Measurements from ENCODE around the gene RSBN1L.

The RSBN1L gene

GRCh38 chr7:77658928-77659327, 37.3 kb upstream of the RSBN1L start:
- Histone ChIP-seq H3K9me3 (ENCODE audit: control insufficient read depth in 2 of 2, low read length in 2 of 2) (no peaks in the 10 kb centered on the region), H3K27ac (ENCODE audit: low read depth in 2 of 2, low read length in 2 of 2) (no peak overlapping the region), H3K27me3 (ENCODE audit: control insufficient read depth in 2 of 2, insufficient read depth in 2 of 2, low read length in 2 of 2) (no peaks in the 10 kb centered on the region), H3K36me3 (ENCODE audit: control insufficient read depth in 2 of 2, insufficient read depth in 2 of 2, low read length in 2 of 2) (peaks cover 0 to 3% of the 10 kb centered on the region in 2 donors), H3K9ac (ENCODE audit: low read depth in 1 of 2, low read length in 2 of 2) (no peak overlapping the region), H3K4me1 (ENCODE audit: control insufficient read depth in 2 of 2, insufficient read depth in 2 of 2, low read length in 2 of 2) (peaks cover 11 to 17% of the 10 kb centered on the region in 2 donors), H3K4me3 (ENCODE audit: low read length in 2 of 2) (no peak overlapping the region)

GRCh38 chr7:77661816-77662215, 34.4 kb upstream of the RSBN1L start:
- Histone ChIP-seq H3K9ac (ENCODE audit: low read depth in 1 of 2, low read length in 2 of 2) (no peak overlapping the region), H3K36me3 (ENCODE audit: control insufficient read depth in 2 of 2, insufficient read depth in 2 of 2, low read length in 2 of 2) (peaks cover 0 to 3% of the 10 kb centered on the region in 2 donors), H3K27ac (ENCODE audit: low read depth in 2 of 2, low read length in 2 of 2) (no peak overlapping the region), H3K4me3 (ENCODE audit: low read length in 2 of 2) (no peak overlapping the region), H3K4me1 (ENCODE audit: control insufficient read depth in 2 of 2, insufficient read depth in 2 of 2, low read length in 2 of 2) (peaks cover 6 to 8% of the 10 kb centered on the region in 2 donors), H3K9me3 (ENCODE audit: control insufficient read depth in 2 of 2, low read length in 2 of 2) (no peaks in the 10 kb centered on the region), H3K27me3 (ENCODE audit: control insufficient read depth in 2 of 2, insufficient read depth in 2 of 2, low read length in 2 of 2) (no peaks in the 10 kb centered on the region)

GRCh38 chr7:77662869-77663268, 33.4 kb upstream of the RSBN1L start:
- Histone ChIP-seq H3K9me3 (ENCODE audit: control insufficient read depth in 2 of 2, low read length in 2 of 2) (no peaks in the 10 kb centered on the region), H3K4me3 (ENCODE audit: low read length in 2 of 2) (no peak overlapping the region), H3K27me3 (ENCODE audit: control insufficient read depth in 2 of 2, insufficient read depth in 2 of 2, low read length in 2 of 2) (no peaks in the 10 kb centered on the region), H3K9ac (ENCODE audit: low read depth in 1 of 2, low read length in 2 of 2) (no peak overlapping the region), H3K4me1 (ENCODE audit: control insufficient read depth in 2 of 2, insufficient read depth in 2 of 2, low read length in 2 of 2) (peaks cover 8 to 12% of the 10 kb centered on the region in 2 donors), H3K27ac (ENCODE audit: low read depth in 2 of 2, low read length in 2 of 2) (no peak overlapping the region), H3K36me3 (ENCODE audit: control insufficient read depth in 2 of 2, insufficient read depth in 2 of 2, low read length in 2 of 2) (peaks cover 0 to 3% of the 10 kb centered on the region in 2 donors)

GRCh38 chr7:77664715-77665114, 31.5 kb upstream of the RSBN1L start:
- peaks cover 15 to 23% of the 10 kb centered on the region in 2 donors for H3K4me1 ChIP-seq (ENCODE audit: control insufficient read depth in 2 of 2, insufficient read depth in 2 of 2, low read length in 2 of 2)
- H3K27me3 ChIP-seq (ENCODE audit: control insufficient read depth in 2 of 2, insufficient read depth in 2 of 2, low read length in 2 of 2) = no peaks in the 10 kb centered on the region

GRCh38 chr7:77665161-77665560, 31.1 kb upstream of the RSBN1L start:
- no peaks in the 10 kb centered on the region for H3K27me3 ChIP-seq (ENCODE audit: control insufficient read depth in 2 of 2, insufficient read depth in 2 of 2, low read length in 2 of 2)
- no peaks in the 10 kb centered on the region for H3K36me3 ChIP-seq (ENCODE audit: control insufficient read depth in 2 of 2, insufficient read depth in 2 of 2, low read length in 2 of 2)
- peaks cover 15 to 27% of the 10 kb centered on the region in 2 donors for H3K4me1 ChIP-seq (ENCODE audit: control insufficient read depth in 2 of 2, insufficient read depth in 2 of 2, low read length in 2 of 2)
- H3K9me3 ChIP-seq (ENCODE audit: control insufficient read depth in 2 of 2, low read length in 2 of 2) = no peaks in the 10 kb centered on the region
- H3K4me3 ChIP-seq (ENCODE audit: low read length in 2 of 2) = no peak overlapping the region
- peak overlapping the region in 1 of 2 donors; percentile 28 for H3K9ac ChIP-seq (ENCODE audit: low read depth in 1 of 2, low read length in 2 of 2)
- H3K27ac ChIP-seq (ENCODE audit: low read depth in 2 of 2, low read length in 2 of 2) = no peak overlapping the region

More at GRCh38 chr7:77664715-77665114, 31.5 kb upstream of the RSBN1L start:
- H3K9ac ChIP-seq (ENCODE audit: low read depth in 1 of 2, low read length in 2 of 2) = peak overlapping the region in 1 of 2 donors; percentile 28
- H3K4me3 ChIP-seq (ENCODE audit: low read length in 2 of 2) = no peak overlapping the region
- H3K9me3 ChIP-seq (ENCODE audit: control insufficient read depth in 2 of 2, low read length in 2 of 2) = no peaks in the 10 kb centered on the region
- H3K27ac ChIP-seq (ENCODE audit: low read depth in 2 of 2, low read length in 2 of 2) = no peak overlapping the region
- no peaks in the 10 kb centered on the region for H3K36me3 ChIP-seq (ENCODE audit: control insufficient read depth in 2 of 2, insufficient read depth in 2 of 2, low read length in 2 of 2)

GRCh38 chr7:77667459-77668086, 28.7 kb upstream of the RSBN1L start:
- Histone ChIP-seq H3K36me3 (ENCODE audit: control insufficient read depth in 2 of 2, insufficient read depth in 2 of 2, low read length in 2 of 2) (no peaks in the 10 kb centered on the region), H3K27me3 (ENCODE audit: control insufficient read depth in 2 of 2, insufficient read depth in 2 of 2, low read length in 2 of 2) (no peaks in the 10 kb centered on the region)

GRCh38 chr7:77674878-77675277, 21.4 kb upstream of the RSBN1L start:
- Histone ChIP-seq H3K27me3 (ENCODE audit: control insufficient read depth in 2 of 2, insufficient read depth in 2 of 2, low read length in 2 of 2) (no peaks in the 10 kb centered on the region), H3K4me3 (ENCODE audit: low read length in 2 of 2) (no peak overlapping the region), H3K27ac (ENCODE audit: low read depth in 2 of 2, low read length in 2 of 2) (peak overlapping the region in 1 of 2 donors; percentile 27), H3K9me3 (ENCODE audit: control insufficient read depth in 2 of 2, low read length in 2 of 2) (no peaks in the 10 kb centered on the region), H3K9ac (ENCODE audit: low read depth in 1 of 2, low read length in 2 of 2) (no peak overlapping the region), H3K36me3 (ENCODE audit: control insufficient read depth in 2 of 2, insufficient read depth in 2 of 2, low read length in 2 of 2) (no peaks in the 10 kb centered on the region), H3K4me1 (ENCODE audit: control insufficient read depth in 2 of 2, insufficient read depth in 2 of 2, low read length in 2 of 2) (peaks cover 7 to 13% of the 10 kb centered on the region in 2 donors)

More at GRCh38 chr7:77667459-77668086, 28.7 kb upstream of the RSBN1L start:
- Histone ChIP-seq H3K4me3 (ENCODE audit: low read length in 2 of 2) (no peak overlapping the region), H3K4me1 (ENCODE audit: control insufficient read depth in 2 of 2, insufficient read depth in 2 of 2, low read length in 2 of 2) (peaks cover 15 to 31% of the 10 kb centered on the region in 2 donors), H3K9ac (ENCODE audit: low read depth in 1 of 2, low read length in 2 of 2) (no peak overlapping the region), H3K9me3 (ENCODE audit: control insufficient read depth in 2 of 2, low read length in 2 of 2) (no peaks in the 10 kb centered on the region), H3K27ac (ENCODE audit: low read depth in 2 of 2, low read length in 2 of 2) (peak overlapping the region; percentile 41 to 43)

GRCh38 chr7:77679608-77680007, 16.7 kb upstream of the RSBN1L start:
- Histone ChIP-seq H3K27me3 (ENCODE audit: control insufficient read depth in 2 of 2, insufficient read depth in 2 of 2, low read length in 2 of 2) (no peaks in the 10 kb centered on the region), H3K36me3 (ENCODE audit: control insufficient read depth in 2 of 2, insufficient read depth in 2 of 2, low read length in 2 of 2) (peaks cover 3 to 11% of the 10 kb centered on the region in 2 donors), H3K27ac (ENCODE audit: low read depth in 2 of 2, low read length in 2 of 2) (peak overlapping the region; percentile 62 to 77), H3K4me1 (ENCODE audit: control insufficient read depth in 2 of 2, insufficient read depth in 2 of 2, low read length in 2 of 2) (peaks cover 9 to 13% of the 10 kb centered on the region in 2 donors), H3K9ac (ENCODE audit: low read depth in 1 of 2, low read length in 2 of 2) (no peak overlapping the region), H3K9me3 (ENCODE audit: control insufficient read depth in 2 of 2, low read length in 2 of 2) (no peaks in the 10 kb centered on the region), H3K4me3 (ENCODE audit: low read length in 2 of 2) (no peak overlapping the region)

- no peak overlapping the region for H3K4me3 ChIP-seq (ENCODE audit: low read length in 2 of 2)
- no peaks in the 10 kb centered on the region for H3K9me3 ChIP-seq (ENCODE audit: control insufficient read depth in 2 of 2, low read length in 2 of 2)
- no peaks in the 10 kb centered on the region for H3K27me3 ChIP-seq (ENCODE audit: control insufficient read depth in 2 of 2, insufficient read depth in 2 of 2, low read length in 2 of 2)
- no peak overlapping the region for H3K9ac ChIP-seq (ENCODE audit: low read depth in 1 of 2, low read length in 2 of 2)
- peaks cover 11 to 15% of the 10 kb centered on the region in 2 donors for H3K4me1 ChIP-seq (ENCODE audit: control insufficient read depth in 2 of 2, insufficient read depth in 2 of 2, low read length in 2 of 2)
- H3K27ac ChIP-seq (ENCODE audit: low read depth in 2 of 2, low read length in 2 of 2) = no peak overlapping the region
- H3K36me3 ChIP-seq (ENCODE audit: control insufficient read depth in 2 of 2, insufficient read depth in 2 of 2, low read length in 2 of 2) = peaks cover 3 to 11% of the 10 kb centered on the region in 2 donors
Observed at GRCh38 chr7:77680266-77680665, 16.0 kb upstream of the RSBN1L start.

- H3K4me1 ChIP-seq (ENCODE audit: control insufficient read depth in 2 of 2, insufficient read depth in 2 of 2, low read length in 2 of 2) = peaks cover 20 to 38% of the 10 kb centered on the region in 2 donors
- peaks cover 3 to 11% of the 10 kb centered on the region in 2 donors for H3K36me3 ChIP-seq (ENCODE audit: control insufficient read depth in 2 of 2, insufficient read depth in 2 of 2, low read length in 2 of 2)
- H3K27me3 ChIP-seq (ENCODE audit: control insufficient read depth in 2 of 2, insufficient read depth in 2 of 2, low read length in 2 of 2) = no peaks in the 10 kb centered on the region
- H3K4me3 ChIP-seq (ENCODE audit: low read length in 2 of 2) = no peak overlapping the region
- H3K9me3 ChIP-seq (ENCODE audit: control insufficient read depth in 2 of 2, low read length in 2 of 2) = no peaks in the 10 kb centered on the region
- H3K27ac ChIP-seq (ENCODE audit: low read depth in 2 of 2, low read length in 2 of 2) = no peak overlapping the region
- H3K9ac ChIP-seq (ENCODE audit: low read depth in 1 of 2, low read length in 2 of 2) = no peak overlapping the region
Observed at GRCh38 chr7:77684030-77684429, 12.2 kb upstream of the RSBN1L start.

Data from mucosa of rectum (tissue), 2 donors.